Measurements from ENCODE around the gene SLC22A23. TPM values are rescaled to one million over a fixed set of nuclear protein-coding genes. Genes with fewer than 3 reads are reported as not detected.

SLC22A23 gene
- total RNA-seq, 1 experiment from 2014 or later: 6.8 TPM

DNA sequence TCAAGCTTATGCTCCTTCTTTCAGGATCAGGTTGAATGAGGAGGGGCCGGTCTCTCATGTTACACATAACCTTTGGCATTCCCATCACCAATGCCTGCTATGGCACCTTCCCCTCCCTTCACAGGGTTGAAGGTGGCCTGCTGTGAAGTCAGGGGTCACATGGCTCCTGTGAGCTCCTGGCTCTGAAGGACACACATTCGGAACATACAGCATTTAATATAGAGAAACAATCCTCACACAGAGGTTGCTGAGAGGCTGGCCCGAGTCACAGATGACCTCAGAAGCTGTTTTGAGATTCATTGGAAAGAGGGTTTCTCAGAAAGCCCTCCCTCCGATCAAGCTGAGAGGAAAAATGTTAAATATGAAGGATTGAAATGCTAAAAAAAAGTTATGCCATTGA lies 116.0 kb downstream of the SLC22A23 start:
- TF ChIP-seq, protein P1, sequence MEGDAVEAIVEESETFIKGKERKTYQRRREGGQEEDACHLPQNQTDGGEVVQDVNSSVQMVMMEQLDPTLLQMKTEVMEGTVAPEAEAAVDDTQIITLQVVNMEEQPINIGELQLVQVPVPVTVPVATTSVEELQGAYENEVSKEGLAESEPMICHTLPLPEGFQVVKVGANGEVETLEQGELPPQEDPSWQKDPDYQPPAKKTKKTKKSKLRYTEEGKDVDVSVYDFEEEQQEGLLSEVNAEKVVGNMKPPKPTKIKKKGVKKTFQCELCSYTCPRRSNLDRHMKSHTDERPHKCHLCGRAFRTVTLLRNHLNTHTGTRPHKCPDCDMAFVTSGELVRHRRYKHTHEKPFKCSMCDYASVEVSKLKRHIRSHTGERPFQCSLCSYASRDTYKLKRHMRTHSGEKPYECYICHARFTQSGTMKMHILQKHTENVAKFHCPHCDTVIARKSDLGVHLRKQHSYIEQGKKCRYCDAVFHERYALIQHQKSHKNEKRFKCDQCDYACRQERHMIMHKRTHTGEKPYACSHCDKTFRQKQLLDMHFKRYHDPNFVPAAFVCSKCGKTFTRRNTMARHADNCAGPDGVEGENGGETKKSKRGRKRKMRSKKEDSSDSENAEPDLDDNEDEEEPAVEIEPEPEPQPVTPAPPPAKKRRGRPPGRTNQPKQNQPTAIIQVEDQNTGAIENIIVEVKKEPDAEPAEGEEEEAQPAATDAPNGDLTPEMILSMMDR (conservative IDR thresholded peaks at IDR 0.05): no peak
- Mint-ChIP-seq H3K27me3 (ENCODE audit: low read depth) (no peaks in the 10 kb centered on the region), H3K4me1 (peaks cover 74 to 78% of the 10 kb centered on the region in 2 experiments), H3K27ac (peak overlapping the region; percentile 17 to 94 (median 92)), H3K9me3 (no peaks in the 10 kb centered on the region), H3K4me3 (no peak overlapping the region; a peak in 2 of 5 replicates), H3K36me3 (ENCODE audit: insufficient read depth in 1 of 3, low read depth in 3 of 3) (peaks cover 0 to 4% (median 0%) of the 10 kb centered on the region in 3 experiments; a peak in 1 of 7 replicates)
- Histone ChIP-seq H4K91ac (ENCODE audit: insufficient read length, low read depth, low read length) (no peak overlapping the region), H3K23me2 (ENCODE audit: insufficient read length, low read depth, low read length, poor library complexity, severe bottlenecking) (no peaks in the 10 kb centered on the region), H2AK5ac (ENCODE audit: insufficient read length, low read length) (no peak overlapping the region), H3T11ph (ENCODE audit: low read length) (no peak overlapping the region), H3K4ac (ENCODE audit: low read depth, low read length) (no peak overlapping the region), H3K9ac (ENCODE audit: extremely low read depth, insufficient read length, low read length) (no peak overlapping the region), H3K27ac (ENCODE audit: insufficient read length, low read depth, low read length) (peak overlapping the region; percentile 4), H3K79me2 (ENCODE audit: insufficient read depth, low read length) (no peaks in the 10 kb centered on the region), H3K4me2 (ENCODE audit: insufficient read depth, insufficient read length, low read length) (no peak overlapping the region), H3K27me3 (ENCODE audit: insufficient read depth, low read length) (no peaks in the 10 kb centered on the region), H3K56ac (ENCODE audit: insufficient read length, low read depth, low read length) (no peak overlapping the region), H4K8ac (replicated peaks; ENCODE audit: insufficient read length, low read depth, low read length) (no peak overlapping the region), H3K9me3 (ENCODE audit: control insufficient read depth, low read depth, low read length) (no peaks in the 10 kb centered on the region), H3K23ac (ENCODE audit: insufficient read length, low read depth, low read length) (no peak overlapping the region), H4K5ac (ENCODE audit: insufficient read length, low read depth, low read length) (no peak overlapping the region), H3K4me1 (ENCODE audit: insufficient read depth, low read length) (peaks cover 35% of the 10 kb centered on the region; the same call in 1 of the 2 replicates), H2BK120ac (ENCODE audit: low read depth, low read length, poor library complexity, severe bottlenecking) (peak overlapping the region; percentile 62), H2AFZ (ENCODE audit: low read length) (no peak overlapping the region), H2BK20ac (ENCODE audit: low read depth, low read length, poor library complexity, severe bottlenecking) (no peak overlapping the region), H3K18ac (ENCODE audit: insufficient read length, low read depth, low read length) (peak overlapping the region; percentile 64), H2BK12ac (ENCODE audit: insufficient read length, low read depth, low read length) (no peak overlapping the region), H3K14ac (ENCODE audit: insufficient read depth, low read length) (no peak overlapping the region; the same call in 1 of the 2 replicates), H4K20me1 (ENCODE audit: control insufficient read depth, insufficient read depth, insufficient read length) (no peaks in the 10 kb centered on the region), H2BK15ac (ENCODE audit: low read depth, low read length) (no peak overlapping the region), H2BK5ac (ENCODE audit: insufficient read length, low read length) (no peak overlapping the region), H3K79me1 (ENCODE audit: insufficient read depth, low read depth, low read length, poor library complexity, severe bottlenecking) (no peaks in the 10 kb centered on the region)
- WGBS (ENCODE audit: extremely low coverage, insufficient read length, low lambda C conversion rate): no CpG with 5 or more reads among the region's 4 CpGs
- no peak for DNase-seq
